Activated T-cell treated with anti-CD3 and anti-CD28 coated beads for 1 hour (primary cell): ENCODE data around the gene FILIP1.

Experiments
- DNase-seq: peaks from one replicate; pipeline ENCODE4 v3.0.0-alpha.2; 2020; ENCODE audit warnings: low read depth

The FILIP1 gene, protein sequence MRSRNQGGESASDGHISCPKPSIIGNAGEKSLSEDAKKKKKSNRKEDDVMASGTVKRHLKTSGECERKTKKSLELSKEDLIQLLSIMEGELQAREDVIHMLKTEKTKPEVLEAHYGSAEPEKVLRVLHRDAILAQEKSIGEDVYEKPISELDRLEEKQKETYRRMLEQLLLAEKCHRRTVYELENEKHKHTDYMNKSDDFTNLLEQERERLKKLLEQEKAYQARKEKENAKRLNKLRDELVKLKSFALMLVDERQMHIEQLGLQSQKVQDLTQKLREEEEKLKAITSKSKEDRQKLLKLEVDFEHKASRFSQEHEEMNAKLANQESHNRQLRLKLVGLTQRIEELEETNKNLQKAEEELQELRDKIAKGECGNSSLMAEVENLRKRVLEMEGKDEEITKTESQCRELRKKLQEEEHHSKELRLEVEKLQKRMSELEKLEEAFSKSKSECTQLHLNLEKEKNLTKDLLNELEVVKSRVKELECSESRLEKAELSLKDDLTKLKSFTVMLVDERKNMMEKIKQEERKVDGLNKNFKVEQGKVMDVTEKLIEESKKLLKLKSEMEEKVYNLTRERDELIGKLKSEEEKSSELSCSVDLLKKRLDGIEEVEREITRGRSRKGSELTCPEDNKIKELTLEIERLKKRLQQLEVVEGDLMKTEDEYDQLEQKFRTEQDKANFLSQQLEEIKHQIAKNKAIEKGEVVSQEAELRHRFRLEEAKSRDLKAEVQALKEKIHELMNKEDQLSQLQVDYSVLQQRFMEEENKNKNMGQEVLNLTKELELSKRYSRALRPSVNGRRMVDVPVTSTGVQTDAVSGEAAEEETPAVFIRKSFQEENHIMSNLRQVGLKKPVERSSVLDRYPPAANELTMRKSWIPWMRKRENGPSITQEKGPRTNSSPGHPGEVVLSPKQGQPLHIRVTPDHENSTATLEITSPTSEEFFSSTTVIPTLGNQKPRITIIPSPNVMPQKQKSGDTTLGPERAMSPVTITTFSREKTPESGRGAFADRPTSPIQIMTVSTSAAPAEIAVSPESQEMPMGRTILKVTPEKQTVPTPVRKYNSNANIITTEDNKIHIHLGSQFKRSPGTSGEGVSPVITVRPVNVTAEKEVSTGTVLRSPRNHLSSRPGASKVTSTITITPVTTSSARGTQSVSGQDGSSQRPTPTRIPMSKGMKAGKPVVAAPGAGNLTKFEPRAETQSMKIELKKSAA (N-terminal part only)

GRCh38 chr6:75493400-75494064 is at the start of gene FILIP1:
Gene FILIP1 (minus strand): TSS chr6:75493800. CDS start chr6:75414972, 78,828 bp downstream.
- no peak for DNase-seq

DNA sequence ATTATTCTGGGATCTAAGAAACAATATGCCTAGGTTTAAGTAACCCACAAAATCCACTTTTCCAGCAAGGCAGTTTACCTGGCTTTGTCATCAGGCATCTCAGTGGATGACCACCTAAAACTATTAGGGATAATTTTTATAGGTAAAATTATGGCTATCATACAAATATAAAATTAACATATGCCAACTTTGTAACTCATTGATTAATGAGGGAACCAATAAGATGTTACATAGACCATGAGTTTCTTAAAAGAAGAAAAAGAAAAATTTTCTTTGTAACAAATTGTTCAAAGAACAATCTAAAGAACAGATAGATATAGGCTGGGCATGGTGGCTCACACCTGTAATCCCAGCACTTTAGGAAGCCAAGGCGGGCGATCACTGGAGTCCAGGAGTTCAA is 49.7 kb upstream of the FILIP1 start:
- DNase-seq = no peak

GRCh38 chr6:75539136-75539535 is 45.5 kb upstream of the FILIP1 start:
- no peak for DNase-seq

DNA sequence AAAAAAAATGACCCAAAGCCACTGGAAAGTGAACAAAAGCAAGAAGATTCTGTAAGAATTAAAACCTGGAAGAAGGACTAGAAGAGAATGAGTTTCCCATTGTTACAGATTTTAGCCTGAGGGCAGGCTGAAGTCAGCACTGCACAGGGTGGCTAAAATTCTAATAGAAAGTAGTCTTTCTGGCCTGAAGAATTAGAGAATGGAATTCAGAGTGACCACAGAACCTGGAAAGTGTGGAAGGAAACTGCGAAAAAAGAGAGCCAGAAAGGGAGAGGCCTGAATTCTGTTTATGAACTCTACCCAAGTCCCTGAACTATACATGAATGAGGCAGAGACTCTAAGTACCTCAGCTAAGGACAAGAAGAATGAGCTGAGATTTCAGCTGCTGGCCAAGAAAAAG is 38.9 kb upstream of the FILIP1 start:
- DNase-seq = no peak

GRCh38 chr6:75531174-75531573 is 37.6 kb upstream of the FILIP1 start:
- DNase-seq = no peak

DNA sequence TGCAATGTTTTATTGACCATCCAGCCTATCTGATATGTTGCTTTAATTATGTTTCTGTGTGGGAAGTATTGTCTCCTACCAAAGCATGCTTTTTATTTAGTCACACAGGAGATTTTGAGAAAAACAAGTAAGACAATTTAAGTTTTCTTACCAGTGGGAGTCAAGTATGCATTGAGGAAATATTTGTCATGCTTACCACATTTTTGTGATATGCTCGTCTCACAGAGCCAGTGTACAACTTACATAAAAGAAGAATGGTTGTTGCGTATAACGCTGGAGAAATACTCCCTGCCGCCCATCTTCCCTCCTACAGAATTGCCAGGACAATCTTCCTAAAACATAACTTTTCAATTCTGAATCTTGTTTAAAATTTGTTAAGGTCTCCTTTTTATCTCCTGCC is 37.1 kb upstream of the FILIP1 start:
- no peak for DNase-seq

- no peak for DNase-seq
Measured at GRCh38 chr6:75528423-75528822, 34.8 kb upstream of the FILIP1 start.

DNA sequence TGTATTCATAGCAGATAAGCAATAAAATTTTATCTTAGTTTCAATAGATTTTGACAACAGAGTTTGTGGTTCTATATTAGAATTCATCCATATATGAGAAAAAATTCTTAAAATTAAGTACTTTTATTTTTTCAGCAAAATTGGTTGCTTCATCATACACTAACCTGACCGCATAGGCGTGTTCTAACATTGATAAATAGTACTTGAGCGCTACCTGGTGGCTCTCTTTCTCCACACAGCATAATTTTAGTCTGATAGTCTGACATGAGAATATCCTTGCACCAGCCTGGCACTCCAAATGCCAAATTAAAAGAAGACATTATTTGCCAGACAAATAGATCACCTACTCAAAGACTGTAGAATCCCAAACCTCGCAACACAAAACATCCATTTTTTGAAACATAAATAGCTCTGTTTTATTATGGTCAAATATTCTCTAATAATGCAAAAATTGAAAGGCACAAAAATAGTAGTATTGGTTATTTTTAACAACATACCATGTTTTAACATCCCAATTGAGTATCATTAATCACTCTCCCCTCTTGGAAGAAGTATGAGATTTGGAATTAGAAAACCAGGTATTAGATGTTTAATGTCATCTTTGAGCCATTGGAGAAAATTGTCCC is 33.0 kb upstream of the FILIP1 start:
- peak; percentile 21 for DNase-seq

DNA sequence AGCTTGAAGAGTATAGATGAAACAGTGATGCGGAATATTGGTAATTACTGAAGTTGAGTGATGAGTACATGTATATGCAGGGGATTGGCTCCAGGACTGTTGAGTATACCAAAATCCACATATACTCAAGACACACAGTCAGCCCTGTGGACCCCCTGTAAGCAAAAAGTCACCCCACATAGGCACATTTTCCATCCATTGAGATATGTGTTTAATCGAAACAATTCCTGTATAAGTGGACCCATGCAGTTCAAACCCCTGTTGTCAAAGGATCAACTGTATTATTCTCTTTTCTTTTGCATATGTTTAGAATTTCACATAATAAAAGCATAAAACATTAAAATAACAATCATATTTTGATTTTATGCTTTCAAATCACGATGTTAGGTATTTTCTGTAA is 32.1 kb upstream of the FILIP1 start:
- DNase-seq = no peak

DNA sequence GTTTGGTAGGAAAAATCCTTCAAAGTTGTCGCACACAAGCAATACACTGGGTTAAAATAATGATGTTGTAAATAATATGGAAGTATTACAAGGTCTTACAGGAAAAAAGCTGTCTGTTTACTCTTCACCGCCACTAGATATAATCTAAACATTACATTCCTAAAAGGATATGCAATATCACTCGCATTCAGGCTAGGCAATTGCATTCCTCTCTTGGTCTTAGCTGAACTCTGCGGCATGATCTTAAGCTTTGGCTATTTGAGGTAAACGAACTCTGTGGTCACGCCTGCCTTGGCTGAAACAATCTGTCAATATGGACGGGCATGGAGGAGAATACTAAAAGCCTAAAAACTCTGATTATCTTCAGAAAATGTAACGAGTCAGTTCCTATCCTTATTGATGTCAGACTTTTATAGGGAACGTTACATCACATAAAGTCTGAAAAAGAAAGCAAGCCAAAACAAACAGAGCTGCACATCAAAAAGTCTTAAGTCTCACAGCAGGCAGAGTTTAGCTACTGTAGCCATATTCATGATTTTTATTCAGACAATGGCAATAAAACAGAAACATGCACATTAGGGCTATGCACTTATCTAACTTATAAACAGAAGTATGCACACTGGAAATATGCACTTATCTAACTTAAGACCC is 30.8 kb upstream of the FILIP1 start:
- no peak for DNase-seq

DNA sequence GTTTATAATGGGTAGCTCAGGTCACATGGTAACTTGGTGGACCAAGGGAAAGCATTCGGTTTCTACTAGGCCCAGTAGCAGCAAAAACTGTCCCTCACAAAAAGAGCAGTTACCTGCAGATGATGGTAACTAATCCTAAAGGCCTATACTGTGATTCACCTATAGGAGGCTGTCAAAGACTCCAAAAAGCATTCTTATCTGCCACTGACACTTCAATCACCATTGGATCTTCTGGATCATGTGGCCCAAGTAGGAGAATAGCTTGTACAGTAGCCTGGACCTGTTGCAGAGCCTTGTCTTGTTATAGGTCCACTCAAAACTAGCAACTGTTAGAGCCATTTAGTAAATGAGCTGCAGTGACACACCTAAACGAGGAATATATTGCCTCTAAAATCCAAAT is 23.2 kb upstream of the FILIP1 start:
- DNase-seq = no peak

- no peak for DNase-seq
Measured at GRCh38 chr6:75512591-75512990, 19.0 kb upstream of the FILIP1 start.

GRCh38 chr6:75505424-75505823 is 11.8 kb upstream of the FILIP1 start:
- no peak for DNase-seq

GRCh38 chr6:75504465-75505222 is 11.0 kb upstream of the FILIP1 start:
- DNase-seq = no peak

DNA sequence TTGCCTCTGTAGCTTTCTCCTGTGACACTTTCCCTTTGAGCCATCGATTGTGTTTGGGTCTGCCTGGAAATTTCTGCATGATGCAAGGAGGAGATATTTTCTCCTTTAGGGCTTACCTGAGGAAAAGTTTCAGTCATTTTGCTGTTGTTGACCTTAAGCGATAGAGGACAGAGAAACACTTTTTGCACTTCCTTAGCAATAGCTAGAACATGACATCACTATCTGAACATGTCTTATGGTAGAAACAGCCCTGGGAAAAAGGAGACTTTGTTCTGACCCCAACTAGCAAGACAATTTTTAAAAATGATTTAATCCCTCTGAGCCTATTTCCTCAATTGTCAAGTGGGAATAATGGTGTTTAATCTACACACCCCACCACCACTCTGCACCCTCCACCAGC is 9.7 kb upstream of the FILIP1 start:
- no peak for DNase-seq

DNA sequence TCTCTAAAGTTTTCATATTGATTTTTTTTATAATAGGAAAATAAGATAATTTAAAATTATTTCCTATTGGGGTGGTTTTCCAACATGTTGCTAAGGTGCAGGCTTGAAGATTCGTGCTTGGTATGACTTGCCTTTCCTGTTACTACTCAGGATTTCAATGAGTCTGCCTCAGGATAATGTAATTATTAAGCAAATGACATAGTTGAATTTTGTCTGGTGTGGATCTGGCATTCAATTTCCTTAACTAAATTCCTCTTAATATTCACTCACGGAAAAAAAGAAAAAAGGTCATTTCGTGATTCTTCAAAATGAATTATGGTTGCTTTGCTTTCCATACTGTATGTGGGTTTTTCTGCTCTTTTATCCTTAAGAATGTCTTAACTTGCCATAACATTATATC is 9.3 kb upstream of the FILIP1 start:
- DNase-seq = no peak

DNA sequence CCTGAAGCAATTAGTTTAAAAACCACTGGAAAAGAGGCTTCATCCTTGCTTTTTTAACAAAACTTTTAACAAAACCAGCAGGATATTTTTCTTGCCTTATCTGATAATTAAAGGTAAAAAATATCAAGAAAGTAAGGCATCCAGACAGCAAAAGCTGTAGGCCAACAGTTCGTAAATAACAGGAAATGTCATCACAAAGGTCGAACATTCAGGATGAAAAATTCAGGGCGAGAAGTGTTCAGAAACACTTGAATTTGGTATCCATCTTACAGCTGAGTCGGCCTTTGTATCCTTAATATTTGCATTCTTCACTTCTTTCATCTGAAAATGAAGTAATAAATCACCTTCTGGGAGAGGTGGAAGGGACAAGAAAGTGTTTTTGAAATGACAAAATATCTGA is 8.2 kb upstream of the FILIP1 start:
- no peak for DNase-seq

GRCh38 chr6:75499640-75500039 is 6.0 kb upstream of the FILIP1 start:
- no peak for DNase-seq

- DNase-seq = no peak
Measured at GRCh38 chr6:75498862-75499261, 5.3 kb upstream of the FILIP1 start.

- no peak for DNase-seq
Measured at GRCh38 chr6:75497994-75498393, 4.4 kb upstream of the FILIP1 start.
